NCI-H2171 treated with DMSO at 0.1 percent for 48 hours (cell line): Measurements from ENCODE around the gene RPRM.
A peak's percentile ranks its signal among the peaks of the same experiment; 100 is the strongest.
"Not testable (repeated sequence)": the region's sequence is repeated elsewhere in the genome, so short reads cannot be mapped to it uniquely, and the experiment has no call there.

ENCODE experiments used
- DNase-seq: peaks from one replicate; lab custom pipeline; 2025; lab: John Stamatoyannopoulos, UW

RPRM gene

DNA sequence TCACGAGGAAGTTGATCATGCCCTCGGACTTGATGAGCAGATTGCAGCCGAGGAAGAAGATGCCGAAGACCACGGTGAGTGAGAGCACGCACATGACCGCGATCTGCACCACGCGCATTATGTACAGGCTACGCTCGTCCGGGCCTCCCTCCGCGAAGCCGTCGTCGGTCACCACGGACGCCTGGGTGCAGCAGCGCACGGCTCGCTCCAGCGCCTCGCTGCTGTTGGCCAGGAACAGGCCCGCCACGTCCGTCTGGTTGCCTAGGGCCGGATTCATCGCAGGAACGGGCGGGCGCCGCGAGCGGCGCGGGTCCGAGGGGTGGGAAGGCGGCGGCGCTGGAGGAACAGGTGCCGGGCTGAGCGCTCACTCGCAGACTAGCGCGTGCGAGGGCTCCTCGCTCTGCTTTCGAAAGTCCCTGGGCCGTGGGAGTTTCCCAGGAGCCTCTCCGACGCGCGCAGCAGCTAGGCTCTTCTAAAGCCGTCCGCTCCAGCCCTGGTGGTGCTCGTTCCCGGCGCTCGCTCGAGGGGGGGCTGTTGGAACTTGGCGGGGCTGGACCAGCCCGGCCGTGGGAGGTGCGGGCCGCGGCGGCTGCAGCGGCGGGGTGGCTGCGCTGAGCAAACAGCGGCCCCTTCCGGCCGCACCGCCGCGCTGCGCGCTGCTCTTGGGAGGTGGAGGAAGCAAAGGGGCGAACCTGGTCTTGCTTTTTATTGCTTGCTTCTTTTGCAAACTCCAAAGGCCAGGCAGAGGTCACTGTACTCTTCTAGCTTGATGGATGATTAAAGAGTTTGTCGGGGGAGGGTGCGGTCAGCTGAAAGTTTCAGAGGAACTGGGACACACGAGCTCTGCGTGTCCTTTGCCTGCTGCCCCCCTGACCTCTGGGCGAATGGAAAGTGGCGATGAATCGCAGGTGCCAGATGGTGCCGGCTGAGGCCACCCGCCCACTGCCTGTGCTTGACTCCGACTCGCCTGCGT, at the start of gene RPRM:
Gene RPRM (minus strand): TSS at position 474 of the 973 bp plus-strand sequence. CDS start 197 bp downstream, at position 277.
- peak; percentile 91 for DNase-seq

DNA sequence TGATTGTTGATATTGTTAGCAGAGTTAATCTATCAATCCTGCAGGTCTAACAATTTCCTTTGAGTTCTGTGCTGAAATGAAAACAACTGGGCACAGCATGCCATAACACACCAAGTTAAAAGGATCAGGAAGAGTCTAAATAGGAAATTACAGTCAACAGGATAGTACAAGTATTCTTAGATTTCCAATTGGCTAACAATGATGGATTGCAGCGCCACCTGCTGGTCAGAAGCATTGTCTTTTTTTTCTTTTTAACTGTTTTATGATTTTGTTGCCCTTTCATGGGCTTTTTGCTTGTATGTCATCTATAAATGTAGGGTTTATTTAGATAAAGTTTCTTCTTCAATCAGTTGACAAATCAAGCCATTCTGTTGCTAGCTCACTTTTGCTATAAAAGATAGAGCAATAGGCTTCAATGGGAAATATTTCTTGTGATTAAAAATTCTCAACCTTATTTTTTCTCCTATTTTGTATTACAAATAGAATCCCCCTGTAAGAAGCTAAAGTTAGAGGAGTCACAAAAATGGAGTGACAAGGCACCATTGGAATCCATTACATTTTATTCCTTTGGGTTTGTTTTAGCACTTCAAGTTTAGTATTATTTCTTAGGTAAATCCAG, 40.8 kb upstream of the RPRM start:
- peak; percentile 76 for DNase-seq

DNA sequence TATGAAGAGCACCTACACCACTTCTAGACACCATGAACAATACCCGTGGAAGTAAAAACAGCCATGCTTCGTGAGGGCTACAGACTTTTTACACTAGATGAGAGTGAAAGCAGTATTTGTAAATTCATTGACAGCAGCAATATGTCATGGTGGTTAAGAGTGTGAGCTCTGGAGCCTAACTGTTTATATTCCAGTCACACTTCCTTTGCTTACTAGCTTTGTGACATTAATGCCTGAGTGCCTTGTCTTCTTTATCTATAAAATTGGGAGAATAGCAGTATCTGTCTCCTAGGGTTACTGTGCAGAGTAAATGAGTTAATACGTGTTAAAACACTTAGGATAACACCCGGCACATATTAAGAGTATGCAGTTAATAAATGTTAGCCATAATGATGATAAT, 33.8 kb upstream of the RPRM start:
- DNase-seq, result no peak

DNA sequence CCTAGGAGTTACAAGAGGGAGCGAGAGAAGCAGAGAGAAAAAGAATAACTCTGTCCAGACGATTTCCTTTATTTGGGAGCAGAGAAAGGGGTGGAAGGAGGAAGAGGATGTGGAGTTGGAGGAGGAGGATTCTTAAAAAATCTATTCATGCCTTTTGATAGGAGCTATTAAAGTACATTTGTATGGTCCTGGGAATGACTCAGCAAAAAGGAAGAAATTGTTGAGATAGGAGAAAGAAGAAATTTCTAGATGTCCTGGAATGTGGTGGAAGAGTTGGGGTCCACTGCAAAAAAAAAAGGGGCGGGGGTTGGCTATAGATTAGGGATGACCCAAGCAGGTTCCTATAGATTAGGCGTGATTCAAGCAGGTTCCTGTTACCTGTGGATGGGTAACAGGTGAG, 32.4 kb upstream of the RPRM start:
- no peak for DNase-seq

DNA sequence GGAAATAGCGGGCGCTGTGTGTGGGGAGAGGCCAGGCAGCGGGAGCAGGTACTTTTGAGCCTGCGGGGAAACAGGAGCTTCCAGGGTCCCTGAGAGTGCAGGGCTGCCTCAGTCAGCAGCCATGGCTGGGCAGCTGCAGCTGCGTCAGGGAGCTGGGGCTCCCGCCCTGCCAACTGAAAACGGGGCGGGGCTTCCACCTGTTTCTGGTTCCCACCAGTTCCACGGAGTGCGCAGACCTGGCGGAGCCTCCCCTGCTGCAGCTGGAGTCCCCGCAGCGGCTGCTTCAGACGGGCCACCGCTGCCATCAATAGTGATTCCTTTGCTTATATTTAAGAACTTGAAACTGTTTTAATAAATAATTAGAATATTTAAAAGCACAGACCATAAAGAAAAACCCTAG, 30.6 kb upstream of the RPRM start:
- no peak for DNase-seq

DNA sequence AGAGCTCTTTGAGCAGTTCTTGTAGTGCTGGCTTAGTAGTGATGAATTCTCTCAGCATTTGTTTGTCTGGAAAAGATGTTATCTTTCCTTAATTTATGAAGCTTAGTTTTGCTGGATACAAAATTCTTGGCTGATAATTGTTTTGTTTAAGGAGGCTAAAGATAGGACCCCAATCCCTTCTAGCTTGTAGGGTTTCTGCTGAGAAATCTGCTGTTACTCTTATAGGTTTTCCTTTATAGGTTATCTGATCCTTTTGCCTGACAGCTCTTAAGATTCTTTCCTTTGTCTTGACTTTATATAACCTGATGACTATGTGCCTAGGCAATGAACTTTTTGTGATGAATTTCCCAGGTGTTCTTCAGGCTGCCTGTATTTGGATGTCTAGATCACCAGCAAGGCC, 27.9 kb upstream of the RPRM start:
- not testable (repeated sequence) for DNase-seq

DNA sequence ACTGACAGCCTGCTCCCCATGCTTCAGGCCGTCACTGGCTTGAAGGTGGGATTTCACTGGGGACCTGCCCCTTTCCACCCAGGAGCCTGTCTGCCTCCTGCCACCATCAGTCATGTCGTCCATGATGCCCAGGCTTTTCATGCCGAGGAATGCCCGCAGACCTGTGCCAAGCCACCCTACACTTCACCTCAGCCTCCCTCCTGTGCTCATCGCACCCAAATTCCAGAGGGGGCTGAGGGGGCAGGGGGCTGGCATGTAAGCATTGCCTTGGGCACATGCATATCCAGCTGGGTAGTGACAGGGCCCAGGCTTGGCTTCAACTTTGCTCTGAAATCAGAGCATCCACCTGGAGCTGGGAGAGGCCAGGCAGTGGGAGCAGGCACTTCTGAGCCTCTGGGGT, 20.9 kb upstream of the RPRM start:
- DNase-seq, result peak; percentile 42

DNA sequence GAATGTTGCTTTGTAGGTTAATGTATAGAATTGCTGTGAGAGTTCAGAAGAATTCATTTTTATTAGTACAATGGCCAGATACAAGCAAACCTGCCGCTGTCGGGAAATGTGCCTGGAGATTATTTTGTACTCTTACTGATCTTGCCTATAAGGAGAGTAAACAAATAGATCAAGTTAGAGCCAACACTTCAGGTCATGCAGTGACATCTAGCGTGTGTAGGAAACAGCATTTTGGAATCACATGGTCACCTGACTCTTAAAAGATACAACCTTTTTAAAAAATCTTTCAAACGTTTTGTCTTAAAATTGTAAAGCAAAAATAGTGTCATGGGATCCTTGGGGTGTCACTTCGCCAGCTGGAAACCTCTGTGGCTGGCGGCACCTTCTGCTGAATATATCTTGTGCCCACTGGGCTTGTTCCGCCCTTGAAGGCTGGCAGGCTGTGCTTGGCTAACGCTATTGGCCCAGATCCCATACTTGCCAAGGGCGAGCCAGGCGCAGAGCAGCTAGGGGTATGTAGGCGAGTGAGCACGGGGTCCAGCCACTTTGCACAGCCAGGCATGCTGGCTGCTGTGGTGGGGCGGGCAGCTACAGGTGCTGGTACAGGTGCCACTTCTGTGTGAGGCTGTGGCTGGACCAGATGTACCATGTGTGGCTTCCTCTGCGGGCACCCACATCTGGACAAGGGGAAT, 19.5 kb upstream of the RPRM start:
- peak; percentile 70 for DNase-seq

DNA sequence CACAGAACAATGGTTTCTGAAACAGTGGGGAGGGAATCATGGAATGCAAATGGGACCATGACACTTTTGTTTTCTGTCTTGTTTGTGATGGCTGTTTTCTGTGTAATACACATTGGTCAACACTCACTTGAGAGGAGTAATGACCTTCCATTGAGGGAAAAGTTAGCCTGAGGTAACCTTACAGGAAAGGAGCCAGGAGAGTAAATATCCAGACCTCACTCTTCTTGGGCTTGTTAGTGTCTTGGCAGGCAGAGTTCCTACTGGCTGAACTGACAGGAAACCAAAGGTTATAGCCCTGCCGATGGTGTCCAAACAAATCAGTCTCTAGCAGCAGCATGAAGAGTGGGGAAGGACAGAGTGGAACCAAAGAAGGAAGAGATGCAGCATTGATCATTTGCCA, 17.2 kb upstream of the RPRM start:
- no peak for DNase-seq

DNA sequence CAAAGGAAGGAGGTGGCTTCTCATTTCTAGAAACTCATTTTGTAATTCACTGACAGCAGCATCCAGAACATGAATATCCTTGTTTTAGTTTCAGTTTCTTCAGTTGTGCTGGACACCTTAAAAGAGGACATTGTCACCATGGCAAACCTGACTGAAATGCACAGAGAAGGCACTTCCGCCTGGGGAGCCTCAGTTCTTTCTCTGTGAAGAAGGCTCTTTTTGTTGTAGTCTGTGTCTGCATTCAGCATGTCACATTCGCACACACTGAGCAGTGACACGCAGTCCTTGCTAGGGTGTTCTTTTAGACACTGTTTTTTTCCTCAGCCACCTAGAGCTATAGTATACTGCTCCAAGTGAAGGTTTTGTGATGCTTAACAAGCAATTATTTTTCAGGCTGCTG, 9.5 kb upstream of the RPRM start:
- no peak for DNase-seq

DNA sequence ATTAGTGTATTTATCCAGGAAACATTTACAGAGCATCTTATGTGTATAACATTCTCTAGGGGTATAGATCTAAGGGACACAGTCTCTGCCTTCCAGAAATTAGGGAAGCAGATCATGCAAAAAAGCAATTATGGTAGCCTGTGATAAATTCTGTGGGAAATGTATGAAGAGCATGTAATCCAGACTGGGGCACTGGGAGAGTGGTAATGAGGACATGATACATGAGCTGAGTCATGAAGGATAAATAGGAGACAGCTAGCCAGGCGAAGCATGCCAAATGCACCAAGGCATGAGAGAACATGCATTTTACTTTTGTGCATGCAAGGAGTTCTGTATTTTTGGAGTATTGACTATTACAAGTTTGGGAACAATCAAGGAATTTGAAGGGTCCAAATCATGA, 8.9 kb upstream of the RPRM start:
- peak; percentile 27 for DNase-seq

DNA sequence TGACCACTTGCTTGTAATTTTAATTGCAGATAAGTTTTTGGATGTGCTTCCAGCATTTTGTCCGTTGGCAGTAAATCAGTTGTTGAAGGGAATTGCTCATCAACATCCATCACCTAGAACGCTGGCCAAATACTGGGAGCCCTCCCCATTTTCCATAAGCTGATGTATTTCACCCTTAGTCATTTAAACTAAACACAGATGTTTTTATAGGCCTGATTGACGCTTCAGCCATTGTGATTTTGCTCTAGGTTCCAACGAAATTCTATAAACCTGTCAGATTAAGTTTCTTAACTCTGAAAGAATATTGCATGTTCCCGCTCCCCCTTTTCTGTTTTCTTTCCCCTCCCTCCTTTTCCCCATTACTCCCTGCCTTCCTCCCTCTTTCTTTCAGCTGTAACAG, 1.0 kb upstream of the RPRM start:
- DNase-seq, result peak; percentile 78

DNA sequence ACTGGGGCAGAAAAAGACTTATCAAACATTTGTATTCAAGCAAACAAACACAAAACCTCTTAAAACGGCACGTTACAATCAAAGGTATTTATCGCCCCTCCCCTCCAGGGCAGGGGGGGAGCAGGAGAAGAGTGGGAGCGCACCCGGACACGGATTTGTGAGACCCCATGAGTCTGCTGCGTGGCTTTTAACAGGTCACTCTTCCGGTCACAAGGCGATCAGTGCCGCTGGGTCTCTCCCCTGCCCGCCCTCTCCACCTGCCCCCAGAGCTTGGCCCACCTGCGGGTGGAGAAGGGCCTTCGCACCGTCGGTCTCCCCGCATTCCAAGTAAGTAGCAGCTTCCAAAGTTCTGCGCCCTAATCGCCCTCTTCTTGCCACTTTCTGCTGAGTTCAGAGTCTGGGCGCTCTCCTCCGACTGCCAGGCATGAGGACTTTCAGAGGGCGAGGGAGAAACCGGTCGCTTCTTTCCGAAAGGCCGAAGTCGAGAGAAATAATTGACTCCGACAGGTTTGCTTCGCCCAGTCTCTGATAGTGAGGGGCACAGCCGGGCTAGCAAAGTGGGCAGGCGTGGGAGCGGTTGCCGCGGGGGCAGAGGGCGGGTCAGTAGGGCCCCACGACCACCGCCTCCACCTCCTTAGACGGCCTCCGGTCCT, 800 bp downstream of the RPRM start:
- peak; percentile 79 for DNase-seq

DNA sequence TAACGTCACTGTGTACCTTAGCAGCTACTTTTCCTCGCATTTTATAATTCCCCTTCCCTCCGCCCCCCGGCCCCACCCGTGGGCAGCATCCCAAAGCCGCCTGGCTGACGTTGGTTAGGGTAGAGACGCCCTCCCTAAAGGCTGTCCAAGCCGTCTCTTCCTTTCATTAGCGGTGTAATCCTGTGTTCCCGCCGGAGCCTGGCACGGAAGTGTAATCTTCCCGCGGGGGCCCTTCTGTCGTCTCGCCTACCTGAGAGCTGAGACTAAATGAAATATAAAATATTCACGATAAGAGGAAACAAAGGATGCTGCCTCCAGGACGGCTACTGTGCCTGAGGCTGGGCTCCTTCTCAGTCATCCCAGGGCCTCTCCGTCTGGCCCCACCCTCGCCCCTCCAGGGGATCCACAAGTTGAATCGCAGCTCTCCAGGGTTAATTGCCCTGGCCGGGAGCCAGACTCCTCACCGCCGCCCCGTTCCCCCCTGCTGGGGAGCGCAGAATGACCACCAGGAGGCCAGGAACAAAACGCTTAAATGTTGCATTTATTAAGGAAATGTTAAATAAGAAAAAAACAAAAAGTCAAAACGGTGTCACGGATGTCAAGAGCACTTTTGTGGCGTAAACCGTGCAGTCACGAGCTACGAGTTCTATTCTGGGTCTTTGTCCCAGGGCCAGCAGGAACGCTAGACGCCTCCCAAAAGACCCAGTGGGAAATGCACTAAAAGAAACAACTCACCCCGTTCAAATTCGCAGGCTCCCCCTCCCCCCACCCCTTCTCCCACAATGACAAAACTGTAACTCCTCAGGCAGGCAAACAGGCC, 1.5 kb downstream of the RPRM start:
- DNase-seq, result peak; percentile 93

DNA sequence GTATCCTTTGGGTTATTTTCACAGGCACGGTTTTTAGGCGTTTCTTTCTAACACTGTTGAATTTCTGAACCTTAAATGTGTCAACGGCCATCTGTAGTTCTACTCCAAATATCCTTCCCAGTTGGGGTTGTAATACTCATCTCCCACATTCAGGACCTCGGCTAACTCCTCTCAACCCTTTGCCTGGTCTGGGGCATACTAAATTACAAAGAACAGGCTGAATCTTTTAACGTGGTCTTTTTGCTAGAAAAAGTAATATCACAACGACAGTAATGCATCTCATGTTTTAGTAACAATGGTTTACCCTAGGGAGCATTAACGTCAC, 2.1 kb downstream of the RPRM start:
- no peak for DNase-seq

DNA sequence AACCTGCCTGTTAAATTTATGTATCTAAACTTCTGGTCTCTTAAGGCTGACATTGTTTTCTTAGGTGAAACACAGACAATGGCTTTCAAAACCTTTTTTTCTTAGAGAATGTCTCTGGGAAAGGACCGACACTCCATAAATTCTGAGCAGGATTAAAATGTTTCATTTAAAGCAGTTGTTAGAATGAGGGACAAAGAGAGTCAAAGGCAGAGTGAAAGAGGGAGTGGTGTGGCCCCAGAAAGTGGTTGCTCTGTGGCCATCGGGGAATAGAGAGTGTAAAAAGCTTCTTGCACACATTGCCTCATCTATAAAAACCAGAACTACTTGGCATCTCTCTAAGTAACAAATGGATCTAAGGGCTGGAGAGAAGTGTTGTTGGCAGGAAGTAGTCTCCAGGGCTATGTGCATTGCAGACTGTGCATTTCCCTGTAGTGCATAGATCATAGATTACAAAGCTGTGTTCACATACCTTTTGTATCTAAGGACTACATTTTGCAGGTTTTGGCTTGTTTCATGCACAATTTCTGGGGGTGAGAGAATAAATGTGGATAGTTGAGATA, 3.6 kb downstream of the RPRM start:
- DNase-seq, result peak; percentile 50

DNA sequence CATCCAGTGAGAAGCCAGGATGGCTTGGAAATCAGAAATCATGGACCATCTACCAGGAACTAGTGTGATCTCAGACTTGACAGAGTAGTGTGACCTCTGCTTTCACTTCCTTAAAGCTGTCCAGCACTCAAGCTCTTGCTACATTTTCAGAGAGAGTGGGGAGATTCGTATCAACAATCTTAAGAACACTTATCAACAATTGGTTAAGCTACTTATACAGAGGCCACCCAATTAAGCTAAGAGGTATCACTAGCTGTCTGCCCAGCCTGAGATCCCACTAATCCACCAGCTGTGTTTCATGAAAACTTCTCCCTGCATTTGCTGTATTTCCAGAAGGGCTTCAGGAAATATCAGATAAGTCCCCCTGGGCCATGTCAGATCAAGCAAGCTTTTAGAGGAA, 4.2 kb downstream of the RPRM start:
- peak; percentile 24 for DNase-seq

DNA sequence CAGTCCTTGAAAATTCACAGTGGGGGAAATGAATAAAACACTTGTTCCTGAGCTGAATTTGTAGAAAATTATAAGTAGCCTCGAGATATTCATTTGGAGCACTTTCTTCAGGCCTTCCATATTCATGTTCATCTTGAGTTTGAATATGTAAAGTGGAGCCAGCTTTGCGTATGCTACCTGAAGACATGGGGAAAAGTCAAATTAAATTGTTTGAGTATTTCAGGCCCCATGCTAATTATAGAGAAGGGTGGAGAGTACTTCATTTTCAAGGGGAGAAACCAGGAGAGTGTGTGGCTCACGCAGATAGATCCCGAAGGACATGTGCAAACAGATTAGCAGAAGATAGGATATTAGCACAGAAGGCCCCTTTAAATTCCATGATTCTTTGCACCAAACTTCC, 7.7 kb downstream of the RPRM start:
- DNase-seq, result no peak

DNA sequence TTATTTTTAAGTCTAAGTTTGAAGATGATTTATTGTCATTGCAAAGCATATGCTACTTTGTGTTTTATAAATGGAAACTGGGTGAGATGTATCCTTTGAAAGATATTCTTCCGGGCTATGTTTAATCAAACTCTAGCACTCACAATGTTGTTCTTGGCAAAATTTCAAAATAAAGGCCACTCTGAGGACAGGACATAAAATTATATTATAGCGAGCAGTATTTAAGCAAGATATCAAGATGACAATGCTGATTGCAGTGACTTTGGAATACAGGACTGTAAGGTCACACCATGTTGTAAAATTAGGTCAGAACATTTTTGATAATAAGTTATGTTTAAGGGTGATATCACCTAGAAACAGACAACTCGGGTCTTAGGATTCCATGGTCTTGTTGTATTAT, 14.2 kb downstream of the RPRM start:
- no peak for DNase-seq

DNA sequence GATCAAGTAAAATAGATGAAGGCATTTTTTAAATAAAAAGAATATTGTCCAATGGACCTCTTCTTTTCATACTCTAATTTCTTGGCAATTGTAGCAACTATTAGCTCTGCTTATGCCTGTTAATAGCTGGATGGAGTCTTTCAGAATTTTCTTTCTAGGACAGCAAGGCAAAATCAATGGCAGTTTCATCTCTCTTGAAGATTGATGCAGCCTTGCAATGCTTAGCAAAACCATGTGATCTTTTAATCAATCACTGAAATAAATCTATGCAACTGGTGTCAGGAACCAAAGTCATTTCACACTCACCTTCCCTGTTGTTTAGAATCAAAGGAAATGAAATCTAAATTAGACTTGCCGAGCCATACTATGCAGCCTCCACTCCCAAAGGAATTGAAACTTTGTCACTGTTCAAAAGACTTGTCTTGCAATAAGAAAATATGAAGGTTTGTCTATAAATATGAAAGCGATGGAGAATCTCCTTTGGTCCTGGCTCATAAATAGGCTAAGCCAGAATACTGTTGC, 16.2 kb downstream of the RPRM start:
- no peak for DNase-seq

DNA sequence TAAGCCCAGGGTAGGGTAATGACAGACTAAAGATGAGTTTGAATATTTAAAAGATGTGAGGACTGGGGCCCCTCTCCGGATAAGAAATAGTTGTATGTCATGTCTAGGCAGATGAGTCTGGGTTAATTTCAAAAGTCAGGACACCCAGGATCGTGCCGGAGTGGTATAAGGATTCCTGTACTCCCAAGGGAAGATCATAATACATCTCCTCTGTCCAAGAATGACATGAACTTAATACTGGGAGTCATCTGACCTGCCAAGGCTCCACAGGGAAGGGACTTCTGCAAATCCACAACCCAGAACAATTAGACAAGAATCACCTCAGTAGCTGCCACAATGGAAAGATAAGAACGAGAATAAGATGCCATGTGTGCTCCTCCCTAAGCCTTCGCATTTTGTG, 17.1 kb downstream of the RPRM start:
- DNase-seq, result peak; percentile 22
